Stomach smooth muscle (tissue), 2 donors: ENCODE measurements around the gene CNIH2.
A peak's percentile ranks its signal among the peaks of the same experiment; 100 is the strongest.

Experiments used
- H3K27ac ChIP-seq: one replicate; pipeline ENCODE4 v1.7.0; 2013; ENCODE audit warnings: mild to moderate bottlenecking, low read length, inconsistent platforms
- H3K27me3 ChIP-seq, 2 donors: one replicate each; pipeline ENCODE4 v1.7.0; 2013; ENCODE audit warnings: low read length in 2 of 2; ENCODE audit not compliant: insufficient read depth in 2 of 2, control insufficient read depth in 1 of 2
- H3K36me3 ChIP-seq, 2 donors: one replicate each; pipeline ENCODE4 v1.7.0; 2013; ENCODE audit warnings: low read length in 2 of 2; ENCODE audit not compliant: control insufficient read depth in 2 of 2, insufficient read depth in 2 of 2
- H3K4me1 ChIP-seq: one replicate; pipeline ENCODE4 v1.7.0; 2013; ENCODE audit warnings: low read length; ENCODE audit not compliant: control insufficient read depth, insufficient read depth
- H3K4me3 ChIP-seq, 2 donors: one replicate each; pipeline ENCODE4 v1.7.0; 2013; ENCODE audit warnings: low read length in 2 of 2
- H3K9ac ChIP-seq, 2 donors: one replicate each; pipeline ENCODE4 v1.7.0; 2013; ENCODE audit warnings: low read length in 2 of 2, mild to moderate bottlenecking in 1 of 2
- H3K9me3 ChIP-seq, 2 donors: one replicate each; pipeline ENCODE4 v1.7.0; 2013; ENCODE audit warnings: low read length in 2 of 2; ENCODE audit not compliant: control insufficient read depth in 2 of 2
- donor health status: healthy.
- donor health status: Pancreatic carcinoma.

CNIH2 gene

DNA sequence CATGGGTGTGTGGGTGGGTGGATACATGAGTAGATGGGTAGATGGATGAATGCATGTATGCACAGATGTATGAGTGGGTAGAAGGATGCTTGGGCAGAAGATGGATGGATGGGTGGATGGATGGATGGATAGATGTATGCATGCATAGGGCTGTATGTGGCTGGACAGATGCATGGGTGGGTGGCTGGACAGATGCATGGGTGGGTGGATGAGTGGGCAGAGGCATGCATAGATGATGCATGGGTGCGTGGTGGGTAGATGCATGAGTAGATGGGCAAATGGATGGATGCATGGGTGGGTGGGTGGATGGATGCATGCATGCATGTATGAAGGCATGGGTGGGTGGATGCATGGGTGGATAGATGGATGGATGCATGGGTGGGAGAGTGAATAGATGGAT lies 45.7 kb downstream of the CNIH2 start:
- no peak overlapping the region for H3K9ac ChIP-seq
- no peak overlapping the region for H3K27ac ChIP-seq
- peaks cover 35% of the 10 kb centered on the region for H3K4me1 ChIP-seq
- no peaks in the 10 kb centered on the region for H3K36me3 ChIP-seq
- H3K27me3 ChIP-seq, result no peaks in the 10 kb centered on the region
- H3K4me3 ChIP-seq, result no peak overlapping the region
- no peaks in the 10 kb centered on the region for H3K9me3 ChIP-seq

DNA sequence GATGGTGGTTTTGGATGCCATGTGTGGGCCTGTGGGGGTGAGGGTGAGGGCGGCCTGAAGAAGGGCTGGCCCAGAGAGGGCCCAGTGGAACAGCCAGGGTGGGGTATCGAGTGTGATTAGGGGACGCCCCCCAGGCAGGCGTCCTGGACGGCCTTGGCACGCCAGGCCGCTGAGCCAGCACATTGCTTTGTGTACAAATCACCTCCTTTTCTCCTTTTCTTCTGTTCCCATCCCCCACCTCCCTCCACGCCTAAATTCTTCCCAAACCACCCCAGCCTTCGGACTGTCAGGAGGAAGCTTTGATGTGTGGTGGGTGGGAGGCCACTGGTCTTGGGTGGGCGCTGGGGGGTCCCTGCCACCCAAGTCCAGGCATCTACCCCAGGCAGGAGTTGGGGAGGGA lies 46.7 kb downstream of the CNIH2 start:
- Histone ChIP-seq H3K36me3 (no peaks in the 10 kb centered on the region), H3K27me3 (no peaks in the 10 kb centered on the region), H3K9me3 (no peaks in the 10 kb centered on the region), H3K9ac (no peak overlapping the region), H3K4me3 (no peak overlapping the region), H3K4me1 (peaks cover 33% of the 10 kb centered on the region), H3K27ac (no peak overlapping the region)

DNA sequence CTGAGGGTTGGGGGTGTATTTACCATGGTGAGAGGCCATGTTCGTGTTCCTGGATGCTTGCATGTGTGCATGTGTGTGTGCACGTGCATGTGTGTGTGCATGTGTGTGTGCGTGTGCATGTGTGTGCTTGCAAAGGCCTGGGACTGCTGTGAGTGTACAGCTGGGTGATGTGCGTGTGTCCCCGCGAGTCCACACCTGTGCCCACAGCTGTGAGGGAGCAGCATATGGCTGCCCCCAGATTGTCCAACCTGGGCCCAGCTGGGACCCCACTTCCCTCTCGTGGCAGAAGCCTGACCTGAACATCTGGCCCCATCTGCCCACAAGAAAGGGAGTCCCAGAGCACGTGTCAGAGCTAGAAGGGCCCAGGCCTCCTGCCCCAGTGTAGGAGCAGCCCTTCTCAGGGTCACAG lies 47.3 kb downstream of the CNIH2 start:
- peaks cover 33% of the 10 kb centered on the region for H3K4me1 ChIP-seq
- H3K27ac ChIP-seq, result no peak overlapping the region
- no peaks in the 10 kb centered on the region for H3K27me3 ChIP-seq
- H3K9ac ChIP-seq, result no peak overlapping the region
- H3K9me3 ChIP-seq, result no peaks in the 10 kb centered on the region
- H3K4me3 ChIP-seq, result no peak overlapping the region
- H3K36me3 ChIP-seq, result no peaks in the 10 kb centered on the region

DNA sequence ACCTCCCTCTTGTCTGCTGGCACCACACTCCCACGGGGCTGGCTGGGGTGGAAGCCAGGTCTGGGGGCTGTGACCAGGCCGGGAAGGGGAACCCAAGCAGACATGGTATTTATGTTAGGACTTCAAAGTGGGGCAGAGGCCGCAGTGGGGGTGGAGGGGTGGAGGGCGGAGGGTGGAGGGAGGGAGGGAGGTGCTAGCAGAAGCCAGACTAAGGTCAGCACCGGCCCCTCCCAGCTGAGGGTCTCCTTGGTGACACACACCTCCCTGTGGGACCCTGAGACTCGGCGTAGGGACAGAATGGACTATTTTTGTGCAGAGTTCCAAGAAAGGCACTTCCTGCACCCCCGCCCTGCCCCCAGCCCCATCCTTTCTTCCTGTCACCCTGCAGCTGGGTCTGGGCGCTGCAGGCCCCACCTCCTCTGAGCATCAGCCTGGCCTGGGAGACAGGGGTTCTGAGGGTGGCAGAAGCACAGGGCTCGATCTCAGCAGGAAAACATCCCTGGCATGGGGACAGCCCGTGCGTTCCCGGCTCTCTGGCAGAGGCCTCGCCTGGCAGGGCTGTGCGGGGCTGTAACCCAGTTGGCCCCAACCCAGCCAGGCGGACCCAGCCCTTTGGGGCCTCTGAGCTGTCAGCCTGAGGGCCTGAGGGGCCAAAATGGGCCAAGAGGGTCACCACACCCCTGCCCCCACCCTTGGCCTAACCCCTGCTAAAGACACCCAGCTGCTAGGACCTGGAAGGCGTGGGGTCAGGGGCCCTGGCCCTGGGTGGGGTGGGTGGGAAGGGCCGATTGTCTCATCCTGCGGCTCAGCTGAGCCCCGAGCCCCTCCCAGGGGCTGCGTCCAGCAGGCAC lies 48.5 kb downstream of the CNIH2 start:
- Histone ChIP-seq H3K27ac (no peak overlapping the region), H3K4me1 (peaks cover 33% of the 10 kb centered on the region), H3K9ac (peak overlapping the region in 1 of 2 donors; percentile 13), H3K4me3 (peak overlapping the region in 1 of 2 donors; percentile 3), H3K9me3 (no peaks in the 10 kb centered on the region), H3K27me3 (no peaks in the 10 kb centered on the region), H3K36me3 (no peaks in the 10 kb centered on the region)

DNA sequence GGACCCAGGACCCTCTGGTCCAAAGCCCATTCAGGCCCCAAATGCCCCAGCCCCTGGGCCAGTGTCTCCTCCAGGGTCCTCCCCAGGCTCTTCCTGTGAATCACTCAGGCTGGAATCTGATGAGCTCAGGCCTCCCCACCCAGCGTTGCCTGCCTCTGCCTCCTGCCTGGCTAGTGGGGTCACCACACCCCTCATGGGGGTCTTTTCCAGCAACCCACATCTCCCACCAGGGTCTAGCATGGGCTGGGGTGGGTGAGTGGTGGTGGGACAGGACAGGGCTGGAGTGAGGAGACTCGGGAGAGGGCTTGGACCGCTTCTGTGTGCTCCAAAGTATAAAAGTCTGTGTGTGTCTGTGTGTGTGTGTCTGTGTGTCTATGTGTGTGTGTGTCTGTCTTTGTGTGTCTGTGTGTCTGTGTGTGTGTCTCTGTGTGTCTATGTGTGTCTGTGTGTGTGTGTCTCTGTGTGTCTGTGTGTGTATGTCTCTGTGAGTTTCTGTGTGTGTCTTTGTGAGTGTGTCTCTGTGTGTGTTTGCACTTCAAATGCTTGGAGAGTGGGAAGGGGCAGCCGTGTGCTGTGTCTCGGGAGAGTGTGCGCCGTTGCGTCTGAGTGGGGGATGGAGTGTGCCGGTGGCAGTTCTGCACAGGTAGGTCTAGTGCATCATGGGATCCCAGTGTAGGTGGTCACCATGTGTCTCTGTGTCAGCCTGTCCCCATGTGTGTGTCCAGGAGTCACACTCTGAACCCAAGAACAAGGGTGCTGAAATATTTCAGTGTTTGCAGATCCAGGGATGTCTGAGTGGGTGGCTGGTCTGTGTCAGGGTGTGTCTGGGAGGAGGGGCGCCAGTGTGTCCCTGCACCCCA lies 49.4 kb downstream of the CNIH2 start:
- Histone ChIP-seq H3K9ac (no peak overlapping the region), H3K4me3 (peak overlapping the region in 1 of 2 donors; percentile 3), H3K27me3 (no peaks in the 10 kb centered on the region), H3K27ac (peak overlapping the region; percentile 18), H3K36me3 (no peaks in the 10 kb centered on the region), H3K9me3 (no peaks in the 10 kb centered on the region), H3K4me1 (peaks cover 33% of the 10 kb centered on the region)

DNA sequence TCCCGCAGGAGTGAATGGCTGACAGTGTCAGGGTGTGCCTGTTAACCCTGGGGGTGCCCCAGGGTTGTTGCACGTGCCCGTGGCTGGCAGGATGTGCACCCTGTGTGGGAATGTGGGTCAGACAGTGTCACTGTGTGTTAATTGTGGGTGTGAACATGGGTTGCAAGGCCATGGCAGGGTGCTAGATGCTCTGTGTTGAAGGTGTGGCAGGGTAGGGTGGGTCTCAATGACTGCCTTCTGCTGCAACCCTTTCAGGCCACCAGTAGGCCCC lies 50.0 kb downstream of the CNIH2 start:
- H3K9me3 ChIP-seq, result no peaks in the 10 kb centered on the region
- H3K36me3 ChIP-seq, result peaks cover 0 to 1% of the 10 kb centered on the region in 2 donors
- peaks cover 33% of the 10 kb centered on the region for H3K4me1 ChIP-seq
- no peak overlapping the region for H3K9ac ChIP-seq
- peak overlapping the region in 1 of 2 donors; percentile 61 for H3K4me3 ChIP-seq
- H3K27me3 ChIP-seq, result no peaks in the 10 kb centered on the region
- no peak overlapping the region for H3K27ac ChIP-seq

DNA sequence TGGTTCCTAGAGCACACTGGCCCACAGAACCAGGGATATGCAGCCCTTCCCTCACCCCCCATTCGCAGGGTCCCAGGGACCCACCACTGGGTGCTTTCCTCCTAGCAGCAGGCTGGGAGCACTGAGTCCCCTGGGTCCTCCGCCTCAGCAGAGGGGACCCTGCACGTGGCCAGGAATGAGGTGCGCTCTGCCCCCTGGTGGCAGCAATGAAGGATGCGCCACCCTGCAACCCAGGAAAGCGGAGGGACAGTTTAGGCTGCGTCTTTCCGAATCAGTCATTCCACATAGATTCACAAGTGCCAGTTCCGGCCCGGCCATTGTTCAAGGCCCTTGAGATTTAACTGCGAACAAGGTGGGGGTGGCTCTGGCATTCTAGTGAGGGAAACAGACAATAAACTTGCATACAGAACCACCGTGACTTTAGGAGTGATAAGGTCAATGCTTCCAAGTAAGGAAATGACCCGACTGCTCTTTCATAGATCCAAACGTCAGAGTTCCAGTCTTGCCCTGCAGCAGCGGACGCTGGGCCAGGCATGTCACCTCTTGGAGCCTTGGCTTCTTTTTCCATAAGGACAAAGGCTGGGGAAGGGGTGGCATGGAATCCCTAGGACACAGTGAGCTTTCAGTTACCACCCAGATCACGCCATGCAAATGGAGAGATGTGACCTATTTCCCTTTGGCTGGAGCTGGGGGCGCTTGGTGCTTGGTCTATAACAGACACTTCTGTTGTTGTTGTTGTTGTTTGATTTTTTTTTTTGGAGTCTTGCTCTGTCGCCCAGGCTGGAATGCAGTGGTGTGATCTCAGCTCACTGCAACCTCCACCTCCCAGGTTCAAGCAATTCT lies 50.5 kb downstream of the CNIH2 start:
- no peaks in the 10 kb centered on the region for H3K27me3 ChIP-seq
- H3K4me1 ChIP-seq, result peaks cover 33% of the 10 kb centered on the region
- H3K9me3 ChIP-seq, result no peaks in the 10 kb centered on the region
- peak overlapping the region in 1 of 2 donors; percentile 17 for H3K9ac ChIP-seq
- peaks cover 0 to 4% of the 10 kb centered on the region in 2 donors for H3K36me3 ChIP-seq
- peak overlapping the region in 1 of 2 donors; percentile 61 for H3K4me3 ChIP-seq
- H3K27ac ChIP-seq, result no peak overlapping the region

DNA sequence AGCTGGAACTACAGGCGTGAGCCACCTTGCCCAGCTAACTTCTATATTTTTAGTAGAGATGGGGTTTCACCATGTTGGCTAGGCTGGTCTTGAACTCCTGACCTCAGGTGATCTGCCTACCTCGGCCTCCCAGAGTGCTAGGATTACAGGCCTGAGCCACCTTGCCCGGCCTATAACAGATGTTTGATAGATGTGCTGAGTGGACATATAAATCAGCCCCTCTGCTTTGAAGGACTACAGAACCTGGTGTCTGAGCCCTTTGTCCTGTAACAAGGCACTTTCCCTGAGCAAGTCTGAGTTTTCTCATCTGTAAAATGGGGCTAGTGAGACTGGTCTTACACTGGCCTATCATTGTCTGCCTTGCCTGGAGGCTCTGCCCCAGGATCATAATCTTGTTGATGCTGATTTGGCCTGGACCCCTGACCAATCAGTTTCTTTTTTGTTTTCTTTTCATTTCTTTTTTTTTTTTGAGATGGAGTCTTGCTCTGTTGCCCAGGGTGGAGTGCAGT lies 51.2 kb downstream of the CNIH2 start:
- H3K27ac ChIP-seq, result no peak overlapping the region
- no peaks in the 10 kb centered on the region for H3K9me3 ChIP-seq
- no peak overlapping the region for H3K9ac ChIP-seq
- peaks cover 0 to 4% of the 10 kb centered on the region in 2 donors for H3K36me3 ChIP-seq
- no peaks in the 10 kb centered on the region for H3K27me3 ChIP-seq
- H3K4me1 ChIP-seq, result peaks cover 33% of the 10 kb centered on the region
- no peak overlapping the region for H3K4me3 ChIP-seq

DNA sequence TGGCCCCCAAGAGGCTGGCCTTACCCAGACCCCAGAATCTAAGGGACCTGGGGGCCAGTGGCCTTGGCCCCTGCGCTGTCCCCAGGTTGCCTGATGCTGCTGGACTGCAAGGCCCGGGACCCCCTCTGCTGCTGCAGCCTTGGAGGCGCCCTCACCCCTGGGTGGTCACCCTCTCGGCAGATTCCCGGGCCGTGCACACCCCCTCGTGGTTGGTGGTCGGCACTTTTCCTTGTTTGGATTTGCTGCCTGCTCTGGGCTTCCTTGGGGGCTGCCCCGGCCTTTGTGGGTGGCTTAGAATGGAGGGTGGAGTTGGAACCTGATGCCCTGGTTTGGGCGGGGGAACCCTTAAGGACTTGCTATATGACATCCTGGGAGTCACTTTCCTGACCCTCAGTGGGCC lies 53.0 kb downstream of the CNIH2 start:
- Histone ChIP-seq H3K9ac (no peak overlapping the region), H3K27ac (no peak overlapping the region), H3K4me3 (no peak overlapping the region), H3K27me3 (no peaks in the 10 kb centered on the region), H3K9me3 (no peaks in the 10 kb centered on the region), H3K4me1 (peaks cover 39% of the 10 kb centered on the region), H3K36me3 (peaks cover 0 to 4% of the 10 kb centered on the region in 2 donors)
